Measurements from ENCODE around the gene MYOF.
"Not testable (repeated sequence)": the region's sequence is repeated elsewhere in the genome, so short reads cannot be mapped to it uniquely, and the experiment has no call there.

Gene MYOF

GRCh38 chr10:93352638-93353383, 129.3 kb downstream of the MYOF start:
- no peak for DNase-seq (ENCODE audit: low read depth, low spot score)

- DNase-seq (ENCODE audit: low read depth, low spot score) = peak; percentile 54
These were observed 135.4 kb downstream of the MYOF start for GRCh38 chr10:93346694-93347093.

- no peak for DNase-seq (ENCODE audit: low read depth, low spot score)
These were observed 136.0 kb downstream of the MYOF start for GRCh38 chr10:93346108-93346507.

- DNase-seq (ENCODE audit: low read depth, low spot score) = no peak
These were observed 137.4 kb downstream of the MYOF start for GRCh38 chr10:93344691-93345090.

- no peak for DNase-seq (ENCODE audit: low read depth, low spot score)
These were observed 139.2 kb downstream of the MYOF start for GRCh38 chr10:93342921-93343320.

- DNase-seq (ENCODE audit: low read depth, low spot score) = no peak
These were observed 139.8 kb downstream of the MYOF start for GRCh38 chr10:93342366-93342765.

GRCh38 chr10:93337309-93337721, 144.8 kb downstream of the MYOF start:
- DNase-seq (ENCODE audit: low read depth, low spot score) = no peak

- no peak for DNase-seq (ENCODE audit: low read depth, low spot score)
These were observed 145.5 kb downstream of the MYOF start for GRCh38 chr10:93336678-93337077.

- DNase-seq (ENCODE audit: low read depth, low spot score) = no peak
These were observed 146.0 kb downstream of the MYOF start for GRCh38 chr10:93336110-93336509.

- no peak for DNase-seq (ENCODE audit: low read depth, low spot score)
These were observed 147.2 kb downstream of the MYOF start for GRCh38 chr10:93334901-93335327.

- no peak for DNase-seq (ENCODE audit: low read depth, low spot score)
These were observed 148.0 kb downstream of the MYOF start for GRCh38 chr10:93334181-93334580.

- DNase-seq (ENCODE audit: low read depth, low spot score) = peak; percentile 15
These were observed 148.7 kb downstream of the MYOF start for GRCh38 chr10:93333278-93333978.

GRCh38 chr10:93330824-93331223, 151.3 kb downstream of the MYOF start:
- DNase-seq (ENCODE audit: low read depth, low spot score) = no peak

- DNase-seq (ENCODE audit: low read depth, low spot score) = no peak
These were observed 162.2 kb downstream of the MYOF start for GRCh38 chr10:93319896-93320295.

GRCh38 chr10:93319096-93319495, 163.0 kb downstream of the MYOF start:
- DNase-seq (ENCODE audit: low read depth, low spot score) = no peak

GRCh38 chr10:93315246-93315645, 166.9 kb downstream of the MYOF start:
- no peak for DNase-seq (ENCODE audit: low read depth, low spot score)

GRCh38 chr10:93314656-93315055, 167.5 kb downstream of the MYOF start:
- not testable (repeated sequence) for DNase-seq (ENCODE audit: low read depth, low spot score)

GRCh38 chr10:93313798-93314197, 168.3 kb downstream of the MYOF start:
- DNase-seq (ENCODE audit: low read depth, low spot score) = no peak

GRCh38 chr10:93309062-93309461, 173.1 kb downstream of the MYOF start:
- no peak for DNase-seq (ENCODE audit: low read depth, low spot score)

GRCh38 chr10:93305122-93305521, 177.0 kb downstream of the MYOF start:
- DNase-seq (ENCODE audit: low read depth, low spot score) = no peak

- DNase-seq (ENCODE audit: low read depth, low spot score) = no peak
These were observed 181.2 kb downstream of the MYOF start for GRCh38 chr10:93300981-93301380.

- DNase-seq (ENCODE audit: low read depth, low spot score) = no peak
These were observed 181.7 kb downstream of the MYOF start for GRCh38 chr10:93300288-93300917.

Data from iPS DF 19.7 (cell line).